Measurements from ENCODE around the gene COX8A. TPM values are rescaled to one million over a fixed set of nuclear protein-coding genes. Genes with fewer than 3 reads are reported as not detected.
"Not testable (repeated sequence)": the region's sequence is repeated elsewhere in the genome, so short reads cannot be mapped to it uniquely, and the experiment has no call there.

COX8A gene
- total and polyA plus RNA-seq, 7 donors: 547 to 1,847 (median 830) TPM

GRCh38 chr11:63961608-63962412 lies 12.6 kb upstream of the COX8A start:
- H3K27ac ChIP-seq: no peak overlapping the region
- intact Hi-C loops (cut with DNase I): no loop called here
- H3K27me3 ChIP-seq (ENCODE audit: insufficient read depth in 3 of 3, low read length in 2 of 3): no peaks in the 10 kb centered on the region
- WGBS, 3 donors: 19 to 27% (median 22%) methylated on average over 19 of the region's 19 CpGs
- ATAC-seq (peak; percentile 30 to 62 (median 52)), DNase-seq (peak; percentile 43 to 77)
- TF ChIP-seq CTCF (IDR thresholded peaks at IDR 0.05): no peak
- no peak overlapping the region for H3K4me3 ChIP-seq
- H3K9me3 ChIP-seq: no peaks in the 10 kb centered on the region
- no peaks in the 10 kb centered on the region for H3K4me1 ChIP-seq
- H3K36me3 ChIP-seq (ENCODE audit: insufficient read depth in 1 of 2, low read depth in 1 of 2): no peaks in the 10 kb centered on the region

GRCh38 chr11:63963895-63964294 lies 10.5 kb upstream of the COX8A start:
- 93 to 96% (median 95%) methylated on average over 4 of the region's 4 CpGs for WGBS, 3 donors
- intact Hi-C loops (cut with DNase I); H3K27me3 ChIP-seq (ENCODE audit: insufficient read depth in 3 of 3, low read length in 2 of 3); H3K4me1 ChIP-seq; H3K36me3 ChIP-seq (ENCODE audit: insufficient read depth in 1 of 2, low read depth in 1 of 2); ATAC-seq; H3K4me3 ChIP-seq; H3K9me3 ChIP-seq; DNase-seq; H3K27ac ChIP-seq: not testable (repeated sequence)

- no peak for ATAC-seq
- Histone ChIP-seq H3K27me3 (ENCODE audit: insufficient read depth in 3 of 3, low read length in 2 of 3) (peaks cover 0 to under 1% (median 0%) of the 10 kb centered on the region in 3 donors), H3K4me3 (no peak overlapping the region), H3K27ac (no peak overlapping the region), H3K9me3 (no peaks in the 10 kb centered on the region), H3K36me3 (ENCODE audit: insufficient read depth in 1 of 2, low read depth in 1 of 2) (no peaks in the 10 kb centered on the region), H3K4me1 (no peaks in the 10 kb centered on the region)
- TF ChIP-seq CTCF (IDR thresholded peaks at IDR 0.05): no peak
- intact Hi-C loops (cut with DNase I): no loop called here
- 97 to 100% (median 97%) methylated on average over 1 of the region's 1 CpG for WGBS, 3 donors
- DNase-seq: no peak
Observed at GRCh38 chr11:63966444-63966843, 8.0 kb upstream of the COX8A start.

GRCh38 chr11:63969461-63969860 lies 5.0 kb upstream of the COX8A start:
- Histone ChIP-seq H3K4me3 (no peak overlapping the region), H3K4me1 (no peaks in the 10 kb centered on the region), H3K27ac (no peak overlapping the region), H3K9me3 (no peaks in the 10 kb centered on the region), H3K36me3 (ENCODE audit: insufficient read depth in 1 of 2, low read depth in 1 of 2) (no peaks in the 10 kb centered on the region), H3K27me3 (ENCODE audit: insufficient read depth in 3 of 3, low read length in 2 of 3) (peaks cover 0 to 1% (median 0%) of the 10 kb centered on the region in 3 donors)
- no peak for ATAC-seq
- intact Hi-C loops (cut with DNase I): no loop called here
- DNase-seq: no peak
- WGBS, 3 donors: 71 to 96% (median 76%) methylated on average over 2 of the region's 2 CpGs
- no peak for TF ChIP-seq CTCF (IDR thresholded peaks at IDR 0.05)

- H3K36me3 ChIP-seq (ENCODE audit: insufficient read depth in 1 of 2, low read depth in 1 of 2): peaks cover 0 to 2% of the 10 kb centered on the region in 2 donors
- H3K4me1 ChIP-seq: peaks cover 7% of the 10 kb centered on the region
- no peak overlapping the region for H3K4me3 ChIP-seq
- intact Hi-C loops (cut with DNase I): no loop called here
- peaks cover 0 to 1% (median 0%) of the 10 kb centered on the region in 3 donors for H3K27me3 ChIP-seq (ENCODE audit: insufficient read depth in 3 of 3, low read length in 2 of 3)
- no peak overlapping the region for H3K27ac ChIP-seq
- 76 to 80% (median 78%) methylated on average over 5 of the region's 5 CpGs for WGBS, 3 donors
- no peak for ATAC-seq
- no peak for DNase-seq
- H3K9me3 ChIP-seq: no peaks in the 10 kb centered on the region
- TF ChIP-seq CTCF (IDR thresholded peaks at IDR 0.05): no peak
Observed at GRCh38 chr11:63970902-63971301, 3.5 kb upstream of the COX8A start.

GRCh38 chr11:63973912-63974258 lies 535 bp upstream of the COX8A start:
- H3K27me3 ChIP-seq (ENCODE audit: insufficient read depth in 3 of 3, low read length in 2 of 3); DNase-seq; intact Hi-C loops (cut with DNase I); H3K27ac ChIP-seq; H3K9me3 ChIP-seq; ATAC-seq: not testable (repeated sequence)
- peaks cover 0 to 13% of the 10 kb centered on the region in 2 donors for H3K36me3 ChIP-seq (ENCODE audit: insufficient read depth in 1 of 2, low read depth in 1 of 2)
- 55 to 60% (median 56%) methylated on average over 18 of the region's 18 CpGs for WGBS, 3 donors
- peak overlapping the region; percentile 100 for H3K4me3 ChIP-seq
- peaks cover 18% of the 10 kb centered on the region for H3K4me1 ChIP-seq
